HFF-Myc (cell line): ENCODE data around the gene IFITM2.

Source experiments
- DNase-seq: peaks from one replicate; pipeline ENCODE4 v3.0.0-alpha.2; 2011; ENCODE audit warnings: low read depth; ENCODE audit errors: extremely low read depth
- H3K4me3 ChIP-seq: replicated peaks from 2 replicates; pipeline ENCODE4 v1.5.1; 2011; ENCODE audit warnings: low read depth, mild to moderate bottlenecking, control low read depth, low read length
- CTCF ChIP-seq: IDR thresholded peaks from 2 replicates; pipeline ENCODE4 v1.5.1; 2012; ENCODE audit warnings: mild to moderate bottlenecking, low read depth, low read length, control low read depth; ENCODE audit errors: missing control alignments

IFITM2 gene

DNA sequence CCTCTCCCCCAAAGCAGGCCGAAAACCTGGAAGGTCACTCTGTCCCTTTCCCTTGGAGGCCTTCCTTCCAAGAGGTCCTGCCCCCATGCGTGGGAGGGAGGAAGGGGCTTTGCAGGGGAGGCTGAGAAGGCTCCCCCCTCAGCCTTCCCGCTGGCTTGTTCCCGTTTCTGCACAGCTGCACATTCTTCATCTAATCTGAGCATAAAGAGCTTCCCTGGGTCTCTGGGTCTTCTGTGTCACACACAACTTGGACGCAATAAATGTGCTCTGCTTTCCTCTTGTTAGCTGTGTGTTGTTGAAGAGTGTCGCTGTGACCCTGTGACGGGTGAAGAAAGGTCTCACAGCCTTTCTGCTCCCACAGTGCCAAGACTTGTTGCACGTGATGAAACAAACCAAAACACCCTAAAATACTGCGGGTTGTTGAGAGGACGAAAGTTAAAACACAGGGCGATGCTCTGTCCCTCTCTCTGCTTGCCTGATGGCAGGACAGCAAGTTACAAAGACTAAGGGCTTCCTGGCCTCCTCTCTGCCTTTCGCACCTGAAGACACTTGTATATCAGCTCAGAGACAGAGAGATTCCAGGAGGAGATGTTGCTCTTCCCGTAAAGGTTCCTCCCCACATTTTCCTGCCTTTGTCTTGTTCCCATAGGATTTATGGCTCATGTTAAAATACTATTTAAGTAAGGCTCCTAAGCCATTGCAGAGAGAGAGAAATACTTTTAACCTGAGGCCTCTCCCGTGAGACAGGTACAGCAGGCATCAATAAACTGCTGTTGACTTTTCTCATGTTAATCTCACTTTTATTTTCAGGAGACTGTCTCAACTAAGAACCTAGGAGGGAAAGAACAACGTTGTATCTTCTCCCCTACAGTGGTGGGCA is 28.4 kb downstream of the IFITM2 start:
- no peak for TF ChIP-seq CTCF
- H3K4me3 ChIP-seq, result no peak overlapping the region
- no peak for DNase-seq

- no peak for TF ChIP-seq CTCF
- no peak overlapping the region for H3K4me3 ChIP-seq
- DNase-seq, result no peak
These were observed 29.1 kb downstream of the IFITM2 start for GRCh38 chr11:336659-337198.

DNA sequence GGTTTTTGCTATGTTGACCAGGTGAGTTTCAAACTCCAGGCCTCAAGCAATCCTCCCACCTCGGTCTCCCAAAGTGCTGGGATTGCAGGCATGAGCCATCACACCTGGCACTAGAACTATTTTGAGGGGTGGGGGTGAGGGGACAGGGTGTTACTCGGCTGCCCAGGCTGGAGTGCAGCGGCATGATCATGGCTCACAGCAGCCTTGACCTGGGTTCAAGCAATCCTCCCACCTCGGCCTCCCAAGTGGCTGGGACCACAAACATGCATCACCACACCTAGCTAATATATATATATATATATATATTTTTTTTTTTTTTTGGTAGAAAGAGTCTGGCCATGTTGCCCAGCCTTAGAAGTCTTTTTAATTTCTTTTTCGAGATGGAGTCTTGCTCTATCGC is 30.1 kb downstream of the IFITM2 start:
- no peak overlapping the region for H3K4me3 ChIP-seq
- DNase-seq, result no peak
- TF ChIP-seq CTCF, result no peak

DNA sequence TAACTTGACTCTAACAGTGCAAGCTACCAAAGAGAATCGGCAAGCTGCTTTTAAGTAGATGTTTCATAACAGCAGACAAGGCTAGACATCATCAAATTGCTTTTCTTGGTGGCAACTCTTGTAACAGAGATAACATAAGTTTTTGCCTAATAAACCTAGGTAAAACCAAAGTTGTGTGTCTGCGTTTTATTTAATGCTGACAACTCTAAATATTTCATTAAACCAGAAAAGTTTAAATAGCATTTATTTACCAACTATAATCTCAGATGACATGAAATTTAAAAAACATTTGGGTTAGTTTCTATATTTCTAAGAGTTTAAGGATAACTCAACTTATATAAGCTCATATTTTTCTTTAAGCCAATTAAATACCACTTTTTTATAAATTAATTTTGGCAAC is 32.3 kb downstream of the IFITM2 start:
- no peak for TF ChIP-seq CTCF

GRCh38 chr11:340539-341512 is 33.2 kb downstream of the IFITM2 start:
- DNase-seq, result no peak
- H3K4me3 ChIP-seq, result no peak overlapping the region
- no peak for TF ChIP-seq CTCF

More for the DNA sequence above, 32.3 kb downstream of the IFITM2 start:
- no peak for DNase-seq
- H3K4me3 ChIP-seq, result no peak overlapping the region

DNA sequence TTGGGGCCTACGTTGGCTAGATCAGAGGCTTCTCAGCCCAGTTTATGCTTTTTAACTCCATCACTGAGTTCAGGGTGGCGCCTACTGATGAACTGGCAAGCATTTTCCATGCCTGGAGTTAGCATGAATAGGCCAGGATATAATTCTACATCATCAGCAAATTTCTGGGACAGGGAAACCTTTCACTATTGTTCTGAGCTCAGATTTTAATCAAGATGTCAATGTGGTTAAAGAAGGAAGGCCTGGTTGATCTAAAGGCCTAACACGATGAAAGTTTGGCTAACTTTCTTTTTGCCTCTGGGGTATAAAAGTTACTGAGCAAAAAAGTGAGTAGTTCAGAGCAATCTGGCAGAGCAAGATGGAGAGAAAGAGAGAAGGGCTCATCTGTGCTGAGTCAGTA is 34.7 kb downstream of the IFITM2 start:
- DNase-seq, result no peak
- TF ChIP-seq CTCF, result no peak
- H3K4me3 ChIP-seq, result no peak overlapping the region
